Common myeloid progenitor, CD34-positive (primary cell): ENCODE data around the gene ANK3.

Source experiments
- CTCF ChIA-PET: fragments of 350-600 bp; sonication (Branson Sonifier 250); formaldehyde crosslinking; loops from one replicate; lab custom pipeline; 2021; ENCODE audit warnings: antibody characterized with exemption; lab: Charles Lee
- POLR2A ChIA-PET: fragments of 350-600 bp; sonication (Branson Sonifier 250); formaldehyde crosslinking; loops from one replicate; lab custom pipeline; 2021; ENCODE audit warnings: antibody characterized with exemption; lab: Charles Lee
- DNase-seq, 3 donors: peaks; one replicate each; pipeline versions ENCODE4 v3.0.0 to v3.0.0-alpha.2; 2013
- H3K27ac ChIP-seq, 2 experiments: 1 replicate in 1 of 2; 2 replicates in 1 of 2; pipeline ENCODE4 v1.7.0; 2013; ENCODE audit warnings: inconsistent platforms in 2 of 2, low read length in 2 of 2, mild to moderate bottlenecking in 2 of 2, low read depth in 1 of 2, moderate library complexity in 1 of 2; ENCODE audit not compliant: severe bottlenecking in 2 of 2, insufficient read depth in 1 of 2, poor library complexity in 1 of 2
- H3K27me3 ChIP-seq, 5 experiments: replicated peaks in 2 of 5; 1 replicate in 3 of 5; 2 replicates in 2 of 5; pipeline versions ENCODE4 v1.6.1 to v1.7.0; 2013; ENCODE audit warnings: low read length in 4 of 5, mild to moderate bottlenecking in 2 of 5, moderate library complexity in 2 of 5, inconsistent platforms in 1 of 5; ENCODE audit not compliant: insufficient read depth in 5 of 5, control insufficient read depth in 4 of 5
- H3K36me3 ChIP-seq, 4 experiments: 1 replicate in 2 of 4; 2 replicates in 2 of 4; pipeline versions ENCODE4 v1.6.1 to v1.7.0; 2013; ENCODE audit warnings: low read length in 3 of 4, control low read depth in 1 of 4, mild to moderate bottlenecking in 1 of 4; ENCODE audit not compliant: control insufficient read depth in 4 of 4, insufficient read depth in 4 of 4
- H3K4me1 ChIP-seq, 4 experiments: 1 replicate in 3 of 4; 2 replicates in 1 of 4; pipeline versions ENCODE4 v1.6.1 to v1.7.1; 2013; ENCODE audit warnings: low read length in 3 of 4, mild to moderate bottlenecking in 3 of 4, control low read depth in 1 of 4, inconsistent platforms in 1 of 4, moderate library complexity in 1 of 4; ENCODE audit not compliant: control insufficient read depth in 4 of 4, insufficient read depth in 4 of 4; ENCODE audit errors: control extremely low read depth in 1 of 4
- H3K4me3 ChIP-seq, 7 experiments: 1 replicate in 4 of 7; 2 replicates in 3 of 7; pipeline versions ENCODE4 v1.5.1 to v1.7.0; 2013; ENCODE audit warnings: mild to moderate bottlenecking in 7 of 7, low read length in 6 of 7, moderate library complexity in 6 of 7, inconsistent platforms in 2 of 7, low read depth in 2 of 7, control low read depth in 1 of 7; ENCODE audit not compliant: insufficient read depth in 4 of 7, control insufficient read depth in 1 of 7; ENCODE audit errors: extremely low read depth in 1 of 7
- H3K9me3 ChIP-seq, 5 experiments: 1 replicate in 4 of 5; 2 replicates in 1 of 5; pipeline versions ENCODE4 v1.6.1 to v1.7.1; 2013; ENCODE audit warnings: low read length in 4 of 5, mild to moderate bottlenecking in 2 of 5, inconsistent platforms in 1 of 5, low read depth in 1 of 5, moderate library complexity in 1 of 5; ENCODE audit not compliant: control insufficient read depth in 4 of 5, insufficient read depth in 2 of 5; ENCODE audit errors: control extremely low read depth in 1 of 5
- WGBS: methylation state at CpG from one replicate; pipeline ENCODE4 v1.1.5; 2013; ENCODE audit not compliant: insufficient coverage; 5-methylcytosine and 5-hydroxymethylcytosine counted together

ANK3 gene

GRCh38 chr10:60016794-60017193, 372.9 kb downstream of the ANK3 start:
- Histone ChIP-seq H3K4me1 (no peaks in the 10 kb centered on the region), H3K9me3 (no peaks in the 10 kb centered on the region), H3K36me3 (no peaks in the 10 kb centered on the region), H3K27me3 (no peaks in the 10 kb centered on the region), H3K27ac (no peak overlapping the region), H3K4me3 (no peak overlapping the region)
- CTCF ChIA-PET, result no interaction called here
- POLR2A ChIA-PET, result no interaction called here
- no peak for DNase-seq
- 100% methylated on average over 1 of the region's 3 CpGs for WGBS

GRCh38 chr10:60009710-60010383, 379.8 kb downstream of the ANK3 start:
- Histone ChIP-seq H3K36me3 (no peaks in the 10 kb centered on the region), H3K9me3 (no peaks in the 10 kb centered on the region), H3K27ac (no peak overlapping the region), H3K4me3 (no peak overlapping the region), H3K27me3 (no peaks in the 10 kb centered on the region), H3K4me1 (no peaks in the 10 kb centered on the region)
- no peak for DNase-seq
- ChIA-PET POLR2A (no interaction called here), CTCF (interaction anchor here (0.7 kb wide), 1 partner anchor 143 kb away, joined by 4 read pairs; no protein-coding TSS in a partner anchor)
- WGBS, result 100% methylated on average over 1 of the region's 2 CpGs

- Histone ChIP-seq H3K27me3 (no peaks in the 10 kb centered on the region), H3K27ac (no peak overlapping the region), H3K4me1 (no peaks in the 10 kb centered on the region), H3K4me3 (no peak overlapping the region), H3K9me3 (no peaks in the 10 kb centered on the region), H3K36me3 (no peaks in the 10 kb centered on the region)
- ChIA-PET POLR2A (no interaction called here), CTCF (no interaction called here)
- DNase-seq, result no peak
- no CpG with 5 or more reads among the region's 2 CpGs for WGBS
Observed at GRCh38 chr10:60009276-60009675, 380.4 kb downstream of the ANK3 start.

- Histone ChIP-seq H3K9me3 (no peaks in the 10 kb centered on the region), H3K27ac (no peak overlapping the region), H3K27me3 (no peaks in the 10 kb centered on the region), H3K36me3 (no peaks in the 10 kb centered on the region), H3K4me1 (no peaks in the 10 kb centered on the region), H3K4me3 (no peak overlapping the region)
- ChIA-PET POLR2A (no interaction called here), CTCF (no interaction called here)
- no peak for DNase-seq
- 96% methylated on average over 4 of the region's 4 CpGs for WGBS
Observed at GRCh38 chr10:60008816-60009215, 380.9 kb downstream of the ANK3 start.

- H3K4me1 ChIP-seq, result no peaks in the 10 kb centered on the region
- no peak overlapping the region for H3K27ac ChIP-seq
- ChIA-PET CTCF (interaction anchor here (1.3 kb wide), 1 partner anchor 15 kb away, joined by 3 read pairs; no protein-coding TSS in a partner anchor), POLR2A (no interaction called here)
- no peak for DNase-seq
- H3K36me3 ChIP-seq, result no peaks in the 10 kb centered on the region
- H3K4me3 ChIP-seq, result no peak overlapping the region
- no peaks in the 10 kb centered on the region for H3K9me3 ChIP-seq
- no peaks in the 10 kb centered on the region for H3K27me3 ChIP-seq
- no CpG with 5 or more reads among the region's 3 CpGs for WGBS
Observed at GRCh38 chr10:60006062-60006461, 383.6 kb downstream of the ANK3 start.

- 88% methylated on average over 3 of the region's 5 CpGs for WGBS
- Histone ChIP-seq H3K36me3 (no peaks in the 10 kb centered on the region), H3K9me3 (peaks cover 0 to 8% (median 0%) of the 10 kb centered on the region in 5 experiments), H3K27ac (no peak overlapping the region), H3K4me1 (no peaks in the 10 kb centered on the region), H3K4me3 (no peak overlapping the region), H3K27me3 (no peaks in the 10 kb centered on the region)
- no peak for DNase-seq
- CTCF ChIA-PET, result no interaction called here
- POLR2A ChIA-PET, result interaction anchor here (0.6 kb wide), 1 partner anchor 80 kb away, joined by 3 read pairs; no protein-coding TSS in a partner anchor
Observed at GRCh38 chr10:60003651-60004523, 385.8 kb downstream of the ANK3 start.

GRCh38 chr10:60000747-60001146, 388.9 kb downstream of the ANK3 start:
- 100% methylated on average over 2 of the region's 3 CpGs for WGBS
- DNase-seq, result no peak
- no peaks in the 10 kb centered on the region for H3K27me3 ChIP-seq
- peaks cover 0 to 9% (median 0%) of the 10 kb centered on the region in 5 experiments for H3K9me3 ChIP-seq
- POLR2A ChIA-PET, result no interaction called here
- CTCF ChIA-PET, result no interaction called here
- no peak overlapping the region for H3K27ac ChIP-seq
- no peak overlapping the region for H3K4me3 ChIP-seq
- no peaks in the 10 kb centered on the region for H3K36me3 ChIP-seq
- peaks cover 0 to 2% (median 0%) of the 10 kb centered on the region in 4 experiments for H3K4me1 ChIP-seq
